ENCODE results near the gene PRKAR1B. TPM values are rescaled to one million over a fixed set of nuclear protein-coding genes. Genes with fewer than 3 reads are reported as not detected.

PRKAR1B gene
- total RNA-seq, 1 experiment from 2014 or later = 51.7 TPM

- no peak for TF ChIP-seq EZH2 (IDR thresholded peaks at IDR 0.05; ENCODE audit: low read depth)
- TF ChIP-seq CTCF (conservative IDR thresholded peaks at IDR 0.05) = no peak
- DNase-seq = no peak
- Histone ChIP-seq H3K79me2 (ENCODE audit: low read depth) (peaks cover 52% of the 10 kb centered on the region), H3K9me2 (ENCODE audit: insufficient read depth) (no peaks in the 10 kb centered on the region), H3K36me3 (ENCODE audit: low read depth) (peaks cover 23% of the 10 kb centered on the region), H2AFZ (no peak overlapping the region), H4K20me1 (ENCODE audit: insufficient read depth) (peaks cover 38% of the 10 kb centered on the region), H3K4me1 (replicated peaks; ENCODE audit: insufficient read depth) (peaks cover 42% of the 10 kb centered on the region), H3K4me3 (no peak overlapping the region), H3K27ac (no peak overlapping the region), H3K27me3 (ENCODE audit: insufficient read depth, low read depth) (no peaks in the 10 kb centered on the region), H3F3A (ENCODE audit: insufficient read depth, low read depth) (peaks cover 43% of the 10 kb centered on the region), H3K4me2 (no peak overlapping the region), H3K9me3 (ENCODE audit: insufficient read depth, low read depth) (peaks cover 18% of the 10 kb centered on the region)
- BruUV-seq (replicated peaks) = no TSS peak
- POLR2A ChIA-PET (ENCODE audit: unreplicated experiment) = interaction anchor here (0.5 to 0.7 kb wide), 2 partner anchors 115 to 537 kb away, joined by 4 to 30 read pairs; no protein-coding TSS in a partner anchor
- CTCF ChIA-PET = no interaction called here
- intact Hi-C loops (cut with micrococcal nuclease; ENCODE audit: unreplicated experiment) = no loop called here
Observed at GRCh38 chr7:729140-730000, 2.3 kb upstream of the PRKAR1B start.

GRCh38 chr7:728602-729001 lies 1.5 kb upstream of the PRKAR1B start:
- Histone ChIP-seq H3K79me2 (ENCODE audit: low read depth) (peaks cover 52% of the 10 kb centered on the region), H3K27ac (no peak overlapping the region), H3K9me3 (ENCODE audit: insufficient read depth, low read depth) (peaks cover 17% of the 10 kb centered on the region), H3K27me3 (ENCODE audit: insufficient read depth, low read depth) (no peaks in the 10 kb centered on the region), H3K4me1 (replicated peaks; ENCODE audit: insufficient read depth) (peaks cover 42% of the 10 kb centered on the region), H4K20me1 (ENCODE audit: insufficient read depth) (peaks cover 30% of the 10 kb centered on the region), H3K4me2 (peak overlapping the region; percentile 84; the same call in 1 of the 2 replicates), H3K9me2 (ENCODE audit: insufficient read depth) (no peaks in the 10 kb centered on the region), H3F3A (ENCODE audit: insufficient read depth, low read depth) (peaks cover 37% of the 10 kb centered on the region), H2AFZ (no peak overlapping the region), H3K36me3 (ENCODE audit: low read depth) (peaks cover 23% of the 10 kb centered on the region), H3K4me3 (no peak overlapping the region)
- intact Hi-C loops (cut with micrococcal nuclease; ENCODE audit: unreplicated experiment) = no loop called here
- CTCF ChIA-PET = interaction anchor here (0.6 kb wide), 1 partner anchor 69 kb away, joined by 4 read pairs; no protein-coding TSS in a partner anchor
- POLR2A ChIA-PET (ENCODE audit: unreplicated experiment) = interaction anchor here (0.5 to 0.7 kb wide), 2 partner anchors 114 to 537 kb away, joined by 4 to 30 read pairs; no protein-coding TSS in a partner anchor
- BruUV-seq (replicated peaks) = no TSS peak
- TF ChIP-seq EZH2 (IDR thresholded peaks at IDR 0.05; ENCODE audit: low read depth) (no peak), CTCF (conservative IDR thresholded peaks at IDR 0.05) (no peak)
- DNase-seq = no peak

- H3K9me2 ChIP-seq (ENCODE audit: insufficient read depth) = no peaks in the 10 kb centered on the region
- POLR2A ChIA-PET (ENCODE audit: unreplicated experiment) = no interaction called here
- no peaks in the 10 kb centered on the region for H3K27me3 ChIP-seq (ENCODE audit: insufficient read depth, low read depth)
- H3F3A ChIP-seq (ENCODE audit: insufficient read depth, low read depth) = peaks cover 37% of the 10 kb centered on the region
- H3K27ac ChIP-seq = no peak overlapping the region
- H3K79me2 ChIP-seq (ENCODE audit: low read depth) = peaks cover 52% of the 10 kb centered on the region
- peak overlapping the region; percentile 74; the same call in 1 of the 2 replicates for H3K4me3 ChIP-seq
- H3K9me3 ChIP-seq (ENCODE audit: insufficient read depth, low read depth) = peaks cover 20% of the 10 kb centered on the region
- peaks cover 25% of the 10 kb centered on the region for H4K20me1 ChIP-seq (ENCODE audit: insufficient read depth)
- H3K36me3 ChIP-seq (ENCODE audit: low read depth) = peaks cover 23% of the 10 kb centered on the region
- intact Hi-C loops (cut with micrococcal nuclease; ENCODE audit: unreplicated experiment) = no loop called here
- peak overlapping the region; percentile 84 for H3K4me2 ChIP-seq
- CTCF ChIA-PET = interaction anchor here (0.6 kb wide), 1 partner anchor 69 kb away, joined by 4 read pairs; no protein-coding TSS in a partner anchor
- no peak for TF ChIP-seq EZH2 (IDR thresholded peaks at IDR 0.05; ENCODE audit: low read depth)
- no peak for TF ChIP-seq CTCF (conservative IDR thresholded peaks at IDR 0.05)
- no peak for DNase-seq
- no peak overlapping the region for H2AFZ ChIP-seq
- TSS peak; percentile 34 for BruUV-seq (replicated peaks)
- peaks cover 40% of the 10 kb centered on the region for H3K4me1 ChIP-seq (replicated peaks; ENCODE audit: insufficient read depth)
Observed at GRCh38 chr7:727806-728460, 852 bp upstream of the PRKAR1B start.

Measured in PC-9 (cell line).